ENCODE results near the gene OPTC. TPM values are rescaled to one million over a fixed set of nuclear protein-coding genes. Genes with fewer than 3 reads are reported as not detected.
"Not testable (repeated sequence)": the region's sequence is repeated elsewhere in the genome, so short reads cannot be mapped to it uniquely, and the experiment has no call there.

Gene OPTC
- polyA plus RNA-seq, 1 donor: not detected

DNA sequence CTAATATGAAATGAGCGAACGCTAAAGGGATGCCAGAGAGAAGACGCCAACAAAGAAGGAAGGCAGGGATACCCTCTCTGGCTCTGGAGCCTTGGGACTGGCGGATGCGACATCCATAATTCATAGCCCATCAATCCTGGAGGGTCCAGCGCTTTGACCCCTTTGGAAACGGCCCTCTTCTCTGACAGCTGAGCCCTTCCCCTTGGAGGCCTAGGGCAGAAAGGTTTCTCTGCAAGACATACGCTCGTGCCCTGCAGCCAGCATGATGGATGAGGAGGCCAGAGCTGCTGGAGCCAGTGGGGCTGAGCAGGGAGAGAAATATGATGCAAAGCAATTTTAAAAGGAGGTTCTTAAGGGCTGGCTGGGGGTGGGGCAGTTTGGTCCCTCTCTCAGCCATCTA is 22.2 kb downstream of the OPTC start:
- Histone ChIP-seq H3K27me3 (ENCODE audit: control insufficient read depth, insufficient read depth, low read length) (no peaks in the 10 kb centered on the region), H3K9me3 (ENCODE audit: control insufficient read depth, low read depth, low read length) (no peaks in the 10 kb centered on the region), H3K36me3 (ENCODE audit: control insufficient read depth, insufficient read depth, low read length) (no peaks in the 10 kb centered on the region), H3K4me1 (ENCODE audit: control insufficient read depth, insufficient read depth, low read length) (peaks cover 41% of the 10 kb centered on the region), H3K4me3 (ENCODE audit: low read length) (no peak overlapping the region), H3K27ac (ENCODE audit: low read length) (no peak overlapping the region)
- WGBS (ENCODE audit: insufficient coverage, low lambda C conversion rate): no CpG with 5 or more reads among the region's 9 CpGs
- no peak for DNase-seq

GRCh38 chr1:203516906-203517305 is 23.0 kb downstream of the OPTC start:
- no peak overlapping the region for H3K27ac ChIP-seq (ENCODE audit: low read length)
- DNase-seq: no peak
- no peak overlapping the region for H3K4me3 ChIP-seq (ENCODE audit: low read length)
- WGBS (ENCODE audit: insufficient coverage, low lambda C conversion rate): no CpG with 5 or more reads among the region's 5 CpGs
- no peaks in the 10 kb centered on the region for H3K27me3 ChIP-seq (ENCODE audit: control insufficient read depth, insufficient read depth, low read length)
- peaks cover 47% of the 10 kb centered on the region for H3K4me1 ChIP-seq (ENCODE audit: control insufficient read depth, insufficient read depth, low read length)
- H3K36me3 ChIP-seq (ENCODE audit: control insufficient read depth, insufficient read depth, low read length): no peaks in the 10 kb centered on the region
- H3K9me3 ChIP-seq (ENCODE audit: control insufficient read depth, low read depth, low read length): no peaks in the 10 kb centered on the region

- no peaks in the 10 kb centered on the region for H3K27me3 ChIP-seq (ENCODE audit: control insufficient read depth, insufficient read depth, low read length)
- H3K4me1 ChIP-seq (ENCODE audit: control insufficient read depth, insufficient read depth, low read length): peaks cover 47% of the 10 kb centered on the region
- no peak overlapping the region for H3K4me3 ChIP-seq (ENCODE audit: low read length)
- H3K27ac ChIP-seq (ENCODE audit: low read length): no peak overlapping the region
- DNase-seq: no peak
- WGBS (ENCODE audit: insufficient coverage, low lambda C conversion rate): no CpG with 5 or more reads among the region's 11 CpGs
- H3K9me3 ChIP-seq (ENCODE audit: control insufficient read depth, low read depth, low read length): no peaks in the 10 kb centered on the region
- H3K36me3 ChIP-seq (ENCODE audit: control insufficient read depth, insufficient read depth, low read length): no peaks in the 10 kb centered on the region
These were observed 23.6 kb downstream of the OPTC start for GRCh38 chr1:203517426-203518110.

GRCh38 chr1:203518139-203518538 is 24.2 kb downstream of the OPTC start:
- not testable (repeated sequence) for H3K4me3 ChIP-seq (ENCODE audit: low read length); H3K9me3 ChIP-seq (ENCODE audit: control insufficient read depth, low read depth, low read length); H3K36me3 ChIP-seq (ENCODE audit: control insufficient read depth, insufficient read depth, low read length); H3K27me3 ChIP-seq (ENCODE audit: control insufficient read depth, insufficient read depth, low read length); H3K27ac ChIP-seq (ENCODE audit: low read length); DNase-seq
- no CpG with 5 or more reads among the region's 4 CpGs for WGBS (ENCODE audit: insufficient coverage, low lambda C conversion rate)
- peaks cover 42% of the 10 kb centered on the region for H3K4me1 ChIP-seq (ENCODE audit: control insufficient read depth, insufficient read depth, low read length)

- Histone ChIP-seq H3K36me3 (ENCODE audit: control insufficient read depth, insufficient read depth, low read length) (no peaks in the 10 kb centered on the region), H3K4me1 (ENCODE audit: control insufficient read depth, insufficient read depth, low read length) (peaks cover 38% of the 10 kb centered on the region), H3K27ac (ENCODE audit: low read length) (no peak overlapping the region), H3K4me3 (ENCODE audit: low read length) (no peak overlapping the region), H3K27me3 (ENCODE audit: control insufficient read depth, insufficient read depth, low read length) (no peaks in the 10 kb centered on the region), H3K9me3 (ENCODE audit: control insufficient read depth, low read depth, low read length) (no peaks in the 10 kb centered on the region)
- no CpG with 5 or more reads among the region's 7 CpGs for WGBS (ENCODE audit: insufficient coverage, low lambda C conversion rate)
- DNase-seq: no peak
These were observed 24.6 kb downstream of the OPTC start for GRCh38 chr1:203518541-203518940.

GRCh38 chr1:203519053-203519840 is 25.3 kb downstream of the OPTC start:
- Histone ChIP-seq H3K36me3 (ENCODE audit: control insufficient read depth, insufficient read depth, low read length) (no peaks in the 10 kb centered on the region), H3K9me3 (ENCODE audit: control insufficient read depth, low read depth, low read length) (no peaks in the 10 kb centered on the region), H3K4me3 (ENCODE audit: low read length) (no peak overlapping the region), H3K27ac (ENCODE audit: low read length) (peak overlapping the region; percentile 54), H3K4me1 (ENCODE audit: control insufficient read depth, insufficient read depth, low read length) (peaks cover 34% of the 10 kb centered on the region), H3K27me3 (ENCODE audit: control insufficient read depth, insufficient read depth, low read length) (no peaks in the 10 kb centered on the region)
- DNase-seq: peak; percentile 93 to 97
- no CpG with 5 or more reads among the region's 10 CpGs for WGBS (ENCODE audit: insufficient coverage, low lambda C conversion rate)

GRCh38 chr1:203519896-203520295 is 25.9 kb downstream of the OPTC start:
- Histone ChIP-seq H3K4me1 (ENCODE audit: control insufficient read depth, insufficient read depth, low read length) (peaks cover 34% of the 10 kb centered on the region), H3K27ac (ENCODE audit: low read length) (peak overlapping the region; percentile 54)

DNA sequence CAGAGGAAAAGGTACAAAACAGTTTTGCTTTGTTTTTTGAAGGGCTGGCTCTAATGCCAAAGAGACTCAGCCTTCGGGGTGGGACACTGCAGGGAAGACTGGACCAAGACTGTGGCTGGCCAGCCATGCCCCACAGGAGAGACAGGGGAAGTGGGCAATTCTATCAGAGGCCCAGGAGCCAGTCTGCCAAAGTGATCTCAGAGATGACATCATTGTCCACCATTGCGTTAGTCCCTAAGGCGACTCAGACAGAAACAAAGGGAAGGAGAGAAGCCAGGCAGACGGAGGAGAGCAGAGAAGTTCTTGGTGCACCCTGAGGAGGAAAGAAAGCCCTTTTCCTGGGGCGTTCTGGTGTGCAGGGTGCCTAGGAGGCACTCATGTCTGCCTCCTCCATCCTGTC is 26.4 kb downstream of the OPTC start:
- Histone ChIP-seq H3K27me3 (ENCODE audit: control insufficient read depth, insufficient read depth, low read length) (no peaks in the 10 kb centered on the region), H3K4me1 (ENCODE audit: control insufficient read depth, insufficient read depth, low read length) (peaks cover 34% of the 10 kb centered on the region), H3K4me3 (ENCODE audit: low read length) (no peak overlapping the region), H3K36me3 (ENCODE audit: control insufficient read depth, insufficient read depth, low read length) (no peaks in the 10 kb centered on the region), H3K27ac (ENCODE audit: low read length) (no peak overlapping the region), H3K9me3 (ENCODE audit: control insufficient read depth, low read depth, low read length) (no peaks in the 10 kb centered on the region)
- DNase-seq: no peak
- no CpG with 5 or more reads among the region's 5 CpGs for WGBS (ENCODE audit: insufficient coverage, low lambda C conversion rate)

More at GRCh38 chr1:203519896-203520295, 25.9 kb downstream of the OPTC start:
- no peak for DNase-seq
- Histone ChIP-seq H3K27me3 (ENCODE audit: control insufficient read depth, insufficient read depth, low read length) (no peaks in the 10 kb centered on the region), H3K36me3 (ENCODE audit: control insufficient read depth, insufficient read depth, low read length) (no peaks in the 10 kb centered on the region), H3K4me3 (ENCODE audit: low read length) (no peak overlapping the region), H3K9me3 (ENCODE audit: control insufficient read depth, low read depth, low read length) (no peaks in the 10 kb centered on the region)
- no CpG with 5 or more reads among the region's 6 CpGs for WGBS (ENCODE audit: insufficient coverage, low lambda C conversion rate)

GRCh38 chr1:203521074-203521794 is 27.3 kb downstream of the OPTC start:
- Histone ChIP-seq H3K9me3 (ENCODE audit: control insufficient read depth, low read depth, low read length) (no peaks in the 10 kb centered on the region), H3K4me3 (ENCODE audit: low read length) (no peak overlapping the region), H3K27ac (ENCODE audit: low read length) (peak overlapping the region; percentile 26), H3K36me3 (ENCODE audit: control insufficient read depth, insufficient read depth, low read length) (no peaks in the 10 kb centered on the region), H3K4me1 (ENCODE audit: control insufficient read depth, insufficient read depth, low read length) (peaks cover 37% of the 10 kb centered on the region), H3K27me3 (ENCODE audit: control insufficient read depth, insufficient read depth, low read length) (no peaks in the 10 kb centered on the region)
- peak; percentile 54 to 73 for DNase-seq
- no CpG with 5 or more reads among the region's 10 CpGs for WGBS (ENCODE audit: insufficient coverage, low lambda C conversion rate)

DNA sequence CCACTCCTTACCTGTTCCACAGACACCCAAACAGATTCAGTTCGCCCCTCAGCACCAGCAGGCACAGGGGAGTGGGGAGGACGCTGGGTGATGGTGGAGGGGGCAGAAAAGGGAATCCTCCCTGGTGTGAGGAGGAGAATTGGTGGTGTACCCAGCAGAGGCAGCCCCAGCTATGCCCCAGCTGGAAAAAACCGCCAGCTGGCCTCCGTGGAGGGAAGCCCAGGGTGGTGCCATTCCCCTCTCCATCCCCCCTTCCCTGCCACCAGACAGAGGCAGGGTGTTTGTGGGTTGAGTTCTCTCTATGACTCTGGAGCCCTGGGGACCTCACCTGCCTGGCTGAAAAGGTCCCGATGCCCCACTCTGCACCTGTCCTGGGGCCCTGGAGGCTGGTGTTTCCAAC is 27.9 kb downstream of the OPTC start:
- WGBS (ENCODE audit: insufficient coverage, low lambda C conversion rate): no CpG with 5 or more reads among the region's 5 CpGs
- Histone ChIP-seq H3K27ac (ENCODE audit: low read length) (peak overlapping the region; percentile 26), H3K4me1 (ENCODE audit: control insufficient read depth, insufficient read depth, low read length) (peaks cover 38% of the 10 kb centered on the region), H3K9me3 (ENCODE audit: control insufficient read depth, low read depth, low read length) (no peaks in the 10 kb centered on the region), H3K36me3 (ENCODE audit: control insufficient read depth, insufficient read depth, low read length) (no peaks in the 10 kb centered on the region), H3K27me3 (ENCODE audit: control insufficient read depth, insufficient read depth, low read length) (no peaks in the 10 kb centered on the region), H3K4me3 (ENCODE audit: low read length) (no peak overlapping the region)
- DNase-seq: no peak
